Fibroblast of pulmonary artery (primary cell): Measurements from ENCODE around the gene CEP70.
"Not testable (repeated sequence)": the region's sequence is repeated elsewhere in the genome, so short reads cannot be mapped to it uniquely, and the experiment has no call there.

ENCODE experiments used
- DNase-seq: peaks from one replicate; pipeline ENCODE4 v3.0.0-alpha.2; 2010; ENCODE audit warnings: low read depth
- H3K4me3 ChIP-seq: replicated peaks from 2 replicates; pipeline ENCODE4 v1.5.1; 2011; ENCODE audit warnings: low read depth, mild to moderate bottlenecking, control low read depth, low read length, moderate library complexity
- TF ChIP-seq, protein P1 (sequence below): IDR thresholded peaks from 2 replicates; pipeline ENCODE4 v1.5.1; 2011; ENCODE audit warnings: mild to moderate bottlenecking, control low read depth, low read length, inconsistent platforms; ENCODE audit errors: missing control alignments

Gene CEP70

DNA sequence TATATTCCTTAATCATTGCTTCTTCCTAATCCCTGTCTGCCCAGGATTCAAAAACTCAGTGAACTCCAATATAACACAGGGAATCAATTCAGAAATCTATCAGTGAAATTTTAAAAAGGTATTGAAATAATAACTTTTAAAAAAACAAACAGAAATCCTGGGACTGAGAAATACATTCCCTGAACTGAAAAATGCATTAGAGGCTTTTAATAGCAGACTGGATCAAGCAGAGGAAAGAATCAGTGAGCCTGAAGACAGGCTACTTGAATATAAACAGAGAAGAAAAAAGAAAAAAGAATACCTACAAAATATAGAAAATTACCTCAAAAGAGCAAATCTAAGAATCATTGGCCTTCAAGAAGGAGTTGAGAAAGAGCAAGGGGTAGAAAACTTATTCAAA lies 54.7 kb downstream of the CEP70 start:
- TF ChIP-seq, protein P1, sequence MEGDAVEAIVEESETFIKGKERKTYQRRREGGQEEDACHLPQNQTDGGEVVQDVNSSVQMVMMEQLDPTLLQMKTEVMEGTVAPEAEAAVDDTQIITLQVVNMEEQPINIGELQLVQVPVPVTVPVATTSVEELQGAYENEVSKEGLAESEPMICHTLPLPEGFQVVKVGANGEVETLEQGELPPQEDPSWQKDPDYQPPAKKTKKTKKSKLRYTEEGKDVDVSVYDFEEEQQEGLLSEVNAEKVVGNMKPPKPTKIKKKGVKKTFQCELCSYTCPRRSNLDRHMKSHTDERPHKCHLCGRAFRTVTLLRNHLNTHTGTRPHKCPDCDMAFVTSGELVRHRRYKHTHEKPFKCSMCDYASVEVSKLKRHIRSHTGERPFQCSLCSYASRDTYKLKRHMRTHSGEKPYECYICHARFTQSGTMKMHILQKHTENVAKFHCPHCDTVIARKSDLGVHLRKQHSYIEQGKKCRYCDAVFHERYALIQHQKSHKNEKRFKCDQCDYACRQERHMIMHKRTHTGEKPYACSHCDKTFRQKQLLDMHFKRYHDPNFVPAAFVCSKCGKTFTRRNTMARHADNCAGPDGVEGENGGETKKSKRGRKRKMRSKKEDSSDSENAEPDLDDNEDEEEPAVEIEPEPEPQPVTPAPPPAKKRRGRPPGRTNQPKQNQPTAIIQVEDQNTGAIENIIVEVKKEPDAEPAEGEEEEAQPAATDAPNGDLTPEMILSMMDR, result no peak
- DNase-seq, result no peak
- no peak overlapping the region for H3K4me3 ChIP-seq

DNA sequence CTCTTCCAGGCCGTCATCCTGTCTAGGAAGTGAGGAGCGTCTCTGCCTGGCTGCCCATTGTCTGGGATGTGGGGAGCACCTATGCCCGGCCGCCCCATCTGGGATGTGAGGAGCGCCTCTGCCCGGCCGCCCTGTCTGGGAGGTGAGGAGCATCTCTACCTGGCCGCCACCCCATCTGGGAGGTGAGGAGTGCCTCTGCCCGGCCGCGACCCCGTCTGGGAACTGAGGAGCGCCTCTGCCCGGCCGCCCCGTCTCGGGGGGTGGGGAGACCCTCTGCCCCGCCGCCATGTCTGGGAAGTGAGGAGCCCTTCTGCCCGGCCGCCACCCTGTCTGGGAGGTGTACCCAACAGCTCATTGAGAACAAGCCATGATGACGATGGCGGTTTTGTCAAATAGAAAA lies 72.6 kb downstream of the CEP70 start:
- DNase-seq, H3K4me3 ChIP-seq: not testable (repeated sequence)

DNA sequence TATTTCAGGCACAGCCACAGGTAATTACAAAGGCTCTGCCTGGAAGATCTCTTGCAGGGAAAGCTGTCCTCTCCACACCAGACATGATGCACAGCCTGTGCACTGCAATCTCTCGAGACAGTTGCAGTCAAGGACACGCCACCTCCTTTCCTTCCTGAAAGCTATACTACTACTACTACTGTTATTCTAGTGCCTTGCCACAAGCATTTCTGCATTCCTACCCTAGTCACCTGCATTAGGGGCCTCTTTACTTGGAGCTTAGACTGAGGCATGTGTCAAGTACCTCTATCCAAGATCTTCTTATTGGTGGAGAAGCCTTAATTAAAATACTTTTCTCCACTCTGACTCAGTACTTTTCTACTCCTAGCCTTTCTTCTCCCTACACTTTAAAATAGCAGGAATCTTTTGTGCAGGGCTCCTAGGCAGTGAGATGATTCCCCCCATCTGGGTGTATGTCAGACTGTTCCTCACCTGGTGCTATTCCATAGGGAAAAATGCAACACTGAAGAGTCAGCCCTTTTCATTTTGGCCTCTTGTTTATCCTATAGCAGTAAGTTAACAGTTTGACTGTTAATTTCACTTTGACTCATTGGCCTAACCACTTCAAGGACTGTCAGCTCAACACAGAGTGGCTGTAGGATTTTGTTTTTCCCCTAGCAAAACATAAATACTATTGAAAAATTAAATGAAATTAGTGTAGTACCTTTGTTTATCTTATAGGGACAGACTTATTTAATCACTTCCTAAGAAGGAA lies 80.8 kb downstream of the CEP70 start:
- no peak for DNase-seq
- H3K4me3 ChIP-seq, result no peak overlapping the region
- TF ChIP-seq, protein P1, result no peak

DNA sequence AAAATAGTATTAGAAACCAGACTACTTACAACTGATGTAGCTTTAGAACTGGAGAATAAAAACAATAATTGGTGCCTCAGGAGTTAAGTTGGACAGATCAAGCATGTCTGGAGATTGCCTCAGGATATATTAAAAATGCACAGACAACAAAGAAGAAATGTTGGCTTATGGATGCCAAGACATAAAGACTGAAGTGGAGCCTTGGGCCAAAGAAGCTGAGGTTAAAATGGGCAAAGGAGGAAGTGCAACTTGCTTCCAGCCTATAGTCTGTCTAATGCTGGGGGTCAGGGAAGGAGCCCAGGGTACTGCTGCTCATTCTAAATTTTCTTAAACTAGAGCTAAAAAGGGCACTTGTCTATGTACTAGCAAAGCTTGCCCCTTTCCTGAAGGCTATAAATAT lies 82.1 kb downstream of the CEP70 start:
- DNase-seq, result no peak
- no peak overlapping the region for H3K4me3 ChIP-seq
- TF ChIP-seq, protein P1, result no peak

DNA sequence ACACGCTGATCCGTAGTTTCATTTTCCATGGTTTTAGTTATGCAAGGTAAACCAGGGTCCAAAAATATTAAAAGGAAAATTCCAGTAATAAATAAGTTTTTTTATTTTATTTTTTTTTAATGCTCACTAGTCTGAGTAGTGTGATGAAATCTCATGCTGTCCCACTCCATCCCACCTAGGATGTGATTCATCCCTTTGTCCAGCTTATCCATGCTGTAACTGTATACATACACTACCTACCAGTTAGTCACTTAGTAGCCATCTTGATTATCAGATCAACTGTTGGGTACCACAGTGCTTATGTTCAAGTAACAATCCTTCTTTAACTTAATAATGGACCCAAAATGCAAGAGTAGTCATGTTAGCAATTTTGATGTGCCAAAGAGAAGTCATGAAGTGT lies 84.5 kb downstream of the CEP70 start:
- peak; percentile 39 for DNase-seq

DNA sequence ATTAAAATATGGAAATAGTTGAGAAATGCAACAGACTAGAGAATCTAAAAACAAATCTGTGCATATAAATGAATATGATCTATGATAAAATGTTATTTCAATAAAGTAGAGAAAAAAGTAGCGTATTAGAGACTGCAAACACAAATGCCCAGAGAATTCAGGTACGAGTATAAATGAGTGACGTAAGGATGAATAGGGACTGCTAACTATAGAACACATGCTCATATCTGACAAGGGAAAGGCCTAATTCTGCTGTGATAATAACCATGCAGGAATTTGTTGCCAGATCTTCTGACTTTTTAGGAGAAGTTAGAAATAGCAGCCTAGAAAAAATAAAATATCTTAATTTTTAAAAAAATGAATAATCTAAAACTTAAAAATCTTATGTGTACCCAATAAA lies 86.5 kb downstream of the CEP70 start:
- TF ChIP-seq, protein P1, result no peak
- H3K4me3 ChIP-seq, result no peak overlapping the region
- DNase-seq, result no peak

More for the DNA sequence above, 84.5 kb downstream of the CEP70 start:
- no peak overlapping the region for H3K4me3 ChIP-seq
- TF ChIP-seq, protein P1, result no peak

DNA sequence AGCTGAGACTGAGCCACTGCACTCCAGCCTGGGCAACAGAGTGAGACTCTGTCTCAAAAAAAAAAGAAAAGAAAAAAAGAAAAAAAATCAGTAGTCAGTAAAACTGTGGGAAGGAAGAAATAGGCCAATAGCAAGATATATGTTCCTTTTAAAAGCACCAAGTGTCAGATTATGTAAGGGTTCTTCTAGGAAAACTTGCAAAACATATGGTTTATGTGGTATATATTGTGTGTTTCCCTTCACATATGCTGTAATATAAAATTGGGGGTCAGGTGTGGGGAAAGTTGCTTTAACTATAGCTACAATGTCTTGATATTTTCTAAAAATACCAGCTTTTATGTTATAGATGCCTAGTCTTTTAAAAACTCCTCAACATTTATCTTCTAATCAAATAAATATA lies 95.1 kb downstream of the CEP70 start:
- no peak for DNase-seq
- H3K4me3 ChIP-seq, result no peak overlapping the region
- TF ChIP-seq, protein P1, result no peak
